Calu3 (cell line): Measurements from ENCODE around the gene ARGLU1. TPM values are rescaled to one million over a fixed set of nuclear protein-coding genes. Genes with fewer than 3 reads are reported as not detected.

Source experiments
- Bru-seq: library from RNA; stranded (reverse); fragments of 400-500 nt; gene quantifications from one replicate; lab custom pipeline; 2021; lab: Mats Ljungman, UMichigan
- BruChase-seq, 2 experiments: library from RNA; stranded (reverse); fragments of 400-500 nt; gene quantifications; one replicate each; lab custom pipeline; 2021; lab: Mats Ljungman, UMichigan
- BruUV-seq: library from RNA; stranded (reverse); fragments of 400-500 nt; replicated peaks from 2 replicates; lab custom pipeline; 2021; lab: Mats Ljungman, UMichigan
- CTCF ChIA-PET: fragments of 300-600 bp; sonication (Branson Sonifier 250); formaldehyde crosslinking; loops from one replicate; lab custom pipeline; 2022; ENCODE audit warnings: antibody characterized with exemption; lab: Charles Lee
- DNase-seq: peaks from one replicate; pipeline ENCODE4 v3.0.0; 2022
- H3K27ac Mint-ChIP-seq: one replicate; pipeline ENCODE4 v1.8.0; 2022; ENCODE audit warnings: mixed read lengths; ENCODE audit not compliant: unreplicated experiment
- H3K27me3 Mint-ChIP-seq: one replicate; pipeline ENCODE4 v1.8.0; 2022; ENCODE audit warnings: mixed read lengths; ENCODE audit not compliant: unreplicated experiment
- H3K36me3 Mint-ChIP-seq: one replicate; pipeline ENCODE4 v1.8.0; 2022; ENCODE audit warnings: mild to moderate bottlenecking, moderate library complexity, mixed read lengths; ENCODE audit not compliant: insufficient read depth, unreplicated experiment
- H3K4me1 Mint-ChIP-seq: one replicate; pipeline ENCODE4 v1.8.0; 2022; ENCODE audit warnings: mild to moderate bottlenecking, low read depth, mixed read lengths; ENCODE audit not compliant: unreplicated experiment
- H3K4me3 Mint-ChIP-seq: one replicate; pipeline ENCODE4 v1.8.0; 2022; ENCODE audit warnings: mild to moderate bottlenecking, low read depth, moderate library complexity, mixed read lengths; ENCODE audit not compliant: unreplicated experiment
- H3K9me3 Mint-ChIP-seq: one replicate; pipeline ENCODE4 v1.8.0; 2022; ENCODE audit warnings: low read depth, mixed read lengths; ENCODE audit not compliant: unreplicated experiment
- CTCF ChIP-seq: fragments of 200-600 bp; IDR thresholded peaks from one replicate; pipeline ENCODE4 v1.8.0; 2022; ENCODE audit warnings: antibody characterized with exemption; ENCODE audit not compliant: unreplicated experiment
- intact Hi-C: fragments of 100-400 bp; cut with micrococcal nuclease; formaldehyde crosslinking; loops from one replicate; pipeline ENCODE4 v1.10.0; 2022; ENCODE audit not compliant: unreplicated experiment
- long read RNA-seq: library from polyadenylated mRNA; stranded (forward); transcript quantifications from one replicate; pipeline ENCODE4 v2.0.0, GENCODE V29; 2022
- total RNA-seq: library from RNA; stranded (reverse); gene quantifications from 2 replicates; pipeline ENCODE4 v1.2.3, GENCODE V29; 2022

Gene ARGLU1
- 28.8 and 34.0 TPM in 2 replicates for total RNA-seq
- percentile 87 among the genes with signal in this experiment for Bru-seq, nascent RNA
- BruChase-seq, experiment 1, labeled RNA remaining after a 6-hour chase: percentile 74 among the genes with signal in this experiment
- percentile 86 among the genes with signal in this experiment for BruChase-seq, experiment 2, labeled RNA remaining after a 2-hour chase
- long read RNA-seq, full-length matches to known transcripts: 55 of 58 reads
- long read RNA-seq, partial matches to known transcripts: 2 of 58 reads
- long read RNA-seq, other reads (novel, unspliced or antisense): 1 of 58 reads

- H3K36me3 Mint-ChIP-seq: peaks cover 21% of the 10 kb centered on the region
Measured at GRCh38 chr13:106567474-106568298, at the start of gene ARGLU1. Gene ARGLU1 (minus strand): TSS chr13:106568137. CDS start chr13:106567919, 218 bp downstream.

GRCh38 chr13:106617561-106617960, 49.6 kb upstream of the ARGLU1 start:
- H3K9me3 Mint-ChIP-seq: no peaks in the 10 kb centered on the region
- no peaks in the 10 kb centered on the region for H3K36me3 Mint-ChIP-seq
- BruUV-seq: no TSS peak
- H3K4me3 Mint-ChIP-seq: no peak overlapping the region
- H3K4me1 Mint-ChIP-seq: no peaks in the 10 kb centered on the region
- no peaks in the 10 kb centered on the region for H3K27me3 Mint-ChIP-seq
- no peak for DNase-seq
- no peak overlapping the region for H3K27ac Mint-ChIP-seq
- no peak for TF ChIP-seq CTCF
- CTCF ChIA-PET: no interaction called here
- intact Hi-C loops: no loop called here

More at GRCh38 chr13:106567474-106568298, at the start of gene ARGLU1:
- peak; percentile 80 for DNase-seq
- H3K9me3 Mint-ChIP-seq: no peaks in the 10 kb centered on the region
- peaks cover 13% of the 10 kb centered on the region for H3K4me1 Mint-ChIP-seq
- peak within 1 kb of the TSS; percentile 77 for H3K27ac Mint-ChIP-seq
- CTCF ChIA-PET: no interaction called here
- peak within 1 kb of the TSS; percentile 91 for H3K4me3 Mint-ChIP-seq
- intact Hi-C loops: no loop called here
- TF ChIP-seq CTCF: no peak
- no TSS peak for BruUV-seq
- H3K27me3 Mint-ChIP-seq: no peaks in the 10 kb centered on the region

- intact Hi-C loops: no loop called here
- CTCF ChIA-PET: no interaction called here
- Mint-ChIP-seq H3K4me3 (no peak overlapping the region), H3K9me3 (no peaks in the 10 kb centered on the region), H3K36me3 (no peaks in the 10 kb centered on the region), H3K27ac (no peak overlapping the region), H3K4me1 (no peaks in the 10 kb centered on the region), H3K27me3 (no peaks in the 10 kb centered on the region)
- TF ChIP-seq CTCF: no peak
- no TSS peak for BruUV-seq
- no peak for DNase-seq
Measured at GRCh38 chr13:106616729-106617128, 48.8 kb upstream of the ARGLU1 start.

GRCh38 chr13:106614874-106615273, 46.9 kb upstream of the ARGLU1 start:
- DNase-seq: no peak
- Mint-ChIP-seq H3K27me3 (no peaks in the 10 kb centered on the region), H3K4me3 (no peak overlapping the region), H3K27ac (no peak overlapping the region), H3K36me3 (no peaks in the 10 kb centered on the region), H3K9me3 (no peaks in the 10 kb centered on the region), H3K4me1 (no peaks in the 10 kb centered on the region)
- intact Hi-C loops: no loop called here
- TF ChIP-seq CTCF: no peak
- BruUV-seq: no TSS peak
- CTCF ChIA-PET: no interaction called here
